ENCODE measurements around the gene HSD17B1. TPM values are rescaled to one million over a fixed set of nuclear protein-coding genes. Genes with fewer than 3 reads are reported as not detected.

Gene HSD17B1
- total and polyA plus RNA-seq, 2 of the 13 experiments (the other 11 are each of a cell fraction or from before 2014, with no cell fraction given): 0.54 to 0.93 TPM

DNA sequence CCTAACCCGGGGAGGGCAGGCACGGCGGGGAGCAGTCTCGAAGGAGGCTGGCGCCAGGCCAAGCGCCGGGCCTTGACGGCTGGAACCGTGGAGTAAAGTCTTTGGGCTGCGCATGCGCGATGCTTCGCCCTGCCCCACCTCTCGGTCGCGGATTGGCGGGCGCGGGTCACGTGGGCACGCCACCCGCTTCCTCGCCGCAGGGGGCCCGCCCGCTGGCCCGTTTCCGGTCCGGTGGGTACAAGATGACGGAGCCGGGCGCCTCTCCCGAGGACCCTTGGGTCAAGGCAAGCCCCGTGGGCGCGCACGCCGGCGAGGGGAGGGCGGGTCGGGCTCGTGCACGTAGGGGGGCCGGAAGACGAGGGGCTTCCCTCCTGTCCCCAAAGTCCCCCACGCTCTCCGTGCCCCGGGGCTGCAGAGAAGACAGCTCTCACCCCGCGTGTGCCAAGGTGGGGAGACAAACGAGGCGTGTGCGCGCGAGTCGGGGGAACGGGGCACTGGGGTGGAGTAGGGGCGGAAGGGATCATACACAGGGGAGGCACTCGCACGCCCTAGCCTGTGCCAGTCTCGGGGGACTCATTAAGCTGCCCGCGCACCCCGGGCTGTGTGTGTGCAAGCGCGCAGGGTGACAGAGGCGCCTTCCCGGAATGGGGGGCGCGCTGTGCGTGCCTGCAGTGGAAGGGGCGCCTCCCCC, 14.3 kb downstream of the HSD17B1 start, which contains the start of gene MLX (continued):
- TF ChIP-seq ZGPAT (CRISPR knock-in tag; IDR thresholded peaks at IDR 0.05): peak; percentile 98
- peak; percentile 31; the same call in 1 of the 2 replicates for TF ChIP-seq KLF12 (CRISPR knock-in tag; IDR thresholded peaks at IDR 0.05; ENCODE audit: borderline replicate concordance)
- peak; percentile 34; the same call in 1 of the 2 replicates for TF ChIP-seq RXRB (CRISPR knock-in tag; IDR thresholded peaks at IDR 0.05; ENCODE audit: borderline replicate concordance)
- TF ChIP-seq, protein P1, sequence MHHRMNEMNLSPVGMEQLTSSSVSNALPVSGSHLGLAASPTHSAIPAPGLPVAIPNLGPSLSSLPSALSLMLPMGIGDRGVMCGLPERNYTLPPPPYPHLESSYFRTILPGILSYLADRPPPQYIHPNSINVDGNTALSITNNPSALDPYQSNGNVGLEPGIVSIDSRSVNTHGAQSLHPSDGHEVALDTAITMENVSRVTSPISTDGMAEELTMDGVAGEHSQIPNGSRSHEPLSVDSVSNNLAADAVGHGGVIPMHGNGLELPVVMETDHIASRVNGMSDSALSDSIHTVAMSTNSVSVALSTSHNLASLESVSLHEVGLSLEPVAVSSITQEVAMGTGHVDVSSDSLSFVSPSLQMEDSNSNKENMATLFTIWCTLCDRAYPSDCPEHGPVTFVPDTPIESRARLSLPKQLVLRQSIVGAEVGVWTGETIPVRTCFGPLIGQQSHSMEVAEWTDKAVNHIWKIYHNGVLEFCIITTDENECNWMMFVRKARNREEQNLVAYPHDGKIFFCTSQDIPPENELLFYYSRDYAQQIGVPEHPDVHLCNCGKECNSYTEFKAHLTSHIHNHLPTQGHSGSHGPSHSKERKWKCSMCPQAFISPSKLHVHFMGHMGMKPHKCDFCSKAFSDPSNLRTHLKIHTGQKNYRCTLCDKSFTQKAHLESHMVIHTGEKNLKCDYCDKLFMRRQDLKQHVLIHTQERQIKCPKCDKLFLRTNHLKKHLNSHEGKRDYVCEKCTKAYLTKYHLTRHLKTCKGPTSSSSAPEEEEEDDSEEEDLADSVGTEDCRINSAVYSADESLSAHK (CRISPR knock-in tag; IDR thresholded peaks at IDR 0.05; ENCODE audit: borderline replicate concordance): 0 out of 2 replicates have a peak, but pooled peaks have one; percentile 58
- TF ChIP-seq HNF4G (IDR thresholded peaks at IDR 0.05; ENCODE audit: borderline replicate concordance, low read depth, low read length): peak; percentile 53; the same call in 1 of the 2 replicates
- TF ChIP-seq HNF4G (CRISPR knock-in tag; IDR thresholded peaks at IDR 0.05; ENCODE audit: borderline replicate concordance, low read depth): no peak; the same call in 1 of the 2 replicates
- TF ChIP-seq SNAPC5 (CRISPR knock-in tag; IDR thresholded peaks at IDR 0.05; ENCODE audit: borderline replicate concordance): peak; percentile 85; the same call in 1 of the 2 replicates
- TF ChIP-seq, protein P2, sequence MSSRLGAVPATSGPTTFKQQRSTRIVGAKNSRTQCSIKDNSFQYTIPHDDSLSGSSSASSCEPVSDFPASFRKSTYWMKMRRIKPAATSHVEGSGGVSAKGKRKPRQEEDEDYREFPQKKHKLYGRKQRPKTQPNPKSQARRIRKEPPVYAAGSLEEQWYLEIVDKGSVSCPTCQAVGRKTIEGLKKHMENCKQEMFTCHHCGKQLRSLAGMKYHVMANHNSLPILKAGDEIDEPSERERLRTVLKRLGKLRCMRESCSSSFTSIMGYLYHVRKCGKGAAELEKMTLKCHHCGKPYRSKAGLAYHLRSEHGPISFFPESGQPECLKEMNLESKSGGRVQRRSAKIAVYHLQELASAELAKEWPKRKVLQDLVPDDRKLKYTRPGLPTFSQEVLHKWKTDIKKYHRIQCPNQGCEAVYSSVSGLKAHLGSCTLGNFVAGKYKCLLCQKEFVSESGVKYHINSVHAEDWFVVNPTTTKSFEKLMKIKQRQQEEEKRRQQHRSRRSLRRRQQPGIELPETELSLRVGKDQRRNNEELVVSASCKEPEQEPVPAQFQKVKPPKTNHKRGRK (CRISPR knock-in tag; IDR thresholded peaks at IDR 0.05): no peak
- TF ChIP-seq KAT2B (IDR thresholded peaks at IDR 0.05; ENCODE audit: borderline replicate concordance, low read depth, low read length): no peak
- no peak for TF ChIP-seq ZNF234 (CRISPR knock-in tag; conservative IDR thresholded peaks at IDR 0.05)
- TF ChIP-seq, protein P3, sequence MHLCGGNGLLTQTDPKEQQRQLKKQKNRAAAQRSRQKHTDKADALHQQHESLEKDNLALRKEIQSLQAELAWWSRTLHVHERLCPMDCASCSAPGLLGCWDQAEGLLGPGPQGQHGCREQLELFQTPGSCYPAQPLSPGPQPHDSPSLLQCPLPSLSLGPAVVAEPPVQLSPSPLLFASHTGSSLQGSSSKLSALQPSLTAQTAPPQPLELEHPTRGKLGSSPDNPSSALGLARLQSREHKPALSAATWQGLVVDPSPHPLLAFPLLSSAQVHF (CRISPR knock-in tag; IDR thresholded peaks at IDR 0.05): peak; percentile 90
- TF ChIP-seq NR2F2 (IDR thresholded peaks at IDR 0.05; ENCODE audit: borderline replicate concordance, low read depth): no peak
- no peak for TF ChIP-seq ZBTB10 (CRISPR knock-in tag; IDR thresholded peaks at IDR 0.05; ENCODE audit: borderline replicate concordance)
- TF ChIP-seq ZEB1 (IDR thresholded peaks at IDR 0.05; ENCODE audit: insufficient replicate concordance, low read depth): no peak
- TF ChIP-seq, protein P4, sequence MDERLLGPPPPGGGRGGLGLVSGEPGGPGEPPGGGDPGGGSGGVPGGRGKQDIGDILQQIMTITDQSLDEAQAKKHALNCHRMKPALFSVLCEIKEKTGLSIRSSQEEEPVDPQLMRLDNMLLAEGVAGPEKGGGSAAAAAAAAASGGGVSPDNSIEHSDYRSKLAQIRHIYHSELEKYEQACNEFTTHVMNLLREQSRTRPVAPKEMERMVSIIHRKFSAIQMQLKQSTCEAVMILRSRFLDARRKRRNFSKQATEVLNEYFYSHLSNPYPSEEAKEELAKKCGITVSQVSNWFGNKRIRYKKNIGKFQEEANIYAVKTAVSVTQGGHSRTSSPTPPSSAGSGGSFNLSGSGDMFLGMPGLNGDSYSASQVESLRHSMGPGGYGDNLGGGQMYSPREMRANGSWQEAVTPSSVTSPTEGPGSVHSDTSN (CRISPR knock-in tag; IDR thresholded peaks at IDR 0.05): no peak
- TF ChIP-seq ZNF441 (CRISPR knock-in tag; IDR thresholded peaks at IDR 0.05; ENCODE audit: borderline replicate concordance): peak; percentile 70; the same call in 1 of the 2 replicates
